ENCODE measurements around the gene SLC38A3. TPM values are rescaled to one million over a fixed set of nuclear protein-coding genes. Genes with fewer than 3 reads are reported as not detected.
"Not testable (repeated sequence)": the region's sequence is repeated elsewhere in the genome, so short reads cannot be mapped to it uniquely, and the experiment has no call there.

The SLC38A3 gene
- total and polyA plus RNA-seq, 2 experiments from 2014 or later, result 13.4 to 14.7 TPM

- TF ChIP-seq CTCF (IDR thresholded peaks at IDR 0.05; ENCODE audit: low read depth, low read length), result no peak
- Histone ChIP-seq H3K36me3 (peaks cover 23% of the 10 kb centered on the region), H3K27ac (peak overlapping the region; percentile 97), H3K27me3 (no peaks in the 10 kb centered on the region), H3K4me1 (ENCODE audit: low read depth) (peaks cover 23% of the 10 kb centered on the region), H3K4me3 (no peak overlapping the region), H3K9me3 (ENCODE audit: low read depth) (no peaks in the 10 kb centered on the region)
- DNase-seq (ENCODE audit: low read depth in 1 of 2, low spot score in 1 of 2), result no peak
Measured at GRCh38 chr3:50259432-50260026, 54.5 kb downstream of the SLC38A3 start.

DNA sequence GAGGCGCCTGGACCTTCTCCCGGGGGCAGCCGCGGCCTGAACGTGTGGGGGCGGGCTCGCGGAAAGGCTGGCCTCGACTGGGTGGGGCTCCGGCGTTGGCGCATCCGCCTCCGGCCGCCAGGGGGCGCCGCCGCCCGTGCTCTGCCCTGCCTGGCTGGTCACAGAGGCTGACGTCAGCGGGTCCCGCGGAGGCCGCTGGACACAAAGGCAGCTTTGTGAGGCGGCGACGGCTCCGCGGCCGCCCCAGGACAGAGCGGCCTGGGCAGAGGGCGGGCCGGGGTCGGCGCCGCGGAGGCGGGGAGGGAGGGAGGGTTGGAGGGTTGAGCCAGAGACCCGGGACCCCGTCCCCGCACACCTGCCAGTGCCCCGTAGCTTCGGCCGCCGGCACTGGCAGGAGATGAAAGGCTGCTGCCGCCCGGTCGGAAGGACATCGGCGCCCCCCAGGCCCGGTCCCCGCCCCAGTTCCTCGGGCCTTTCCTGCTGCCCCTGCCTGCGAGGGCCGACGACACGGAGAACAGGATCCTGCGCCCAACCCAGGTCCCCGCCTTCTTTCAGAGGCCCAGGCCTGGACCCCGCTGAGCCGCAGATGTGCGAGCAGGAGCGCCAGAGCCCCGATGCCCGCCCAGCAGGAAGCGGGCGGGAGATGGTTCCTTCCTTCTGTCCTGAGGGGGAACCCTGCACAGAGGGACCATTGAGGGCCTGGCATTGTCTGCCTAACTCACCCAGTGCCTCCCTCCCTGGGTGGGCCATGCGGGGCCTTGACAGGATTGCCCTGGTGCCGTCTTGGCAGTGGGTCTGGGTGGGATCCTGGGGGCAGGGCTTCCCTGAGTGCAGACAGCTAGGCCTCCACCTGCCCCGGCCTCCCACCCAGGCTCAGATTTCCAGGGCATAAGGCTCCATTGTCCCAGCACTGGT is 55.2 kb downstream of the SLC38A3 start:
- H3K27me3 ChIP-seq, result no peaks in the 10 kb centered on the region
- peaks cover 27% of the 10 kb centered on the region for H3K4me1 ChIP-seq (ENCODE audit: low read depth)
- peak overlapping the region; percentile 21 for H3K4me3 ChIP-seq
- peak overlapping the region; percentile 97 for H3K27ac ChIP-seq
- no peaks in the 10 kb centered on the region for H3K9me3 ChIP-seq (ENCODE audit: low read depth)
- peaks cover 23% of the 10 kb centered on the region for H3K36me3 ChIP-seq
- TF ChIP-seq CTCF (IDR thresholded peaks at IDR 0.05; ENCODE audit: low read depth, low read length), result peak; percentile 90
- peak; percentile 94 to 95 for DNase-seq (ENCODE audit: low read depth in 1 of 2, low spot score in 1 of 2)

DNA sequence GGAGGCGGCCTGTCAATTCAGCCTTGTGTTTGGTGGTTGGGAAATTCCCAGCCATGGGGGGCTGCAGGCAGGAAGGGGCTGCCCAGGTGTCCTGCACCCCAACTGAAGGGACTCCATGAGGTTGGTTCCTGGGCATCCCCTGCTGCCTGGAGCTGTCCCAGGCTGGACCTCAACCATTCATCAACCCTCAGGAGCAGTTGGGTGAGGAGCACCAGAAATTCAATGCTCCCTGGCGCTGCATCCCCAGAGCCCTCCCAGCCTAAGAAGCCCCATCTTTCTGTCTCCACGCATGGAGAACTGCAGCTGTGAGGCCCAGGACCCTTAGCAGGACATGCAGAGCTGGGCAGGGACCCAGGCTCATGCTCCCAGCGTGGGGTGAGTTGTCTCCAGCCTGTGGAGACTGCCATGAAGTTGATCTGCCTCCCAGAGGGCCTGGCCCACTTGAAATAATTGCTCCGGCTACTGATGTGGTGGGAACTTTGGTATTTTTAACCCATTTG is 55.9 kb downstream of the SLC38A3 start:
- no peak for DNase-seq (ENCODE audit: low read depth in 1 of 2, low spot score in 1 of 2)
- Histone ChIP-seq H3K27me3 (no peaks in the 10 kb centered on the region), H3K4me3 (no peak overlapping the region), H3K4me1 (ENCODE audit: low read depth) (peaks cover 34% of the 10 kb centered on the region), H3K9me3 (ENCODE audit: low read depth) (no peaks in the 10 kb centered on the region), H3K36me3 (peaks cover 23% of the 10 kb centered on the region), H3K27ac (peak overlapping the region; percentile 97)
- no peak for TF ChIP-seq CTCF (IDR thresholded peaks at IDR 0.05; ENCODE audit: low read depth, low read length)

DNA sequence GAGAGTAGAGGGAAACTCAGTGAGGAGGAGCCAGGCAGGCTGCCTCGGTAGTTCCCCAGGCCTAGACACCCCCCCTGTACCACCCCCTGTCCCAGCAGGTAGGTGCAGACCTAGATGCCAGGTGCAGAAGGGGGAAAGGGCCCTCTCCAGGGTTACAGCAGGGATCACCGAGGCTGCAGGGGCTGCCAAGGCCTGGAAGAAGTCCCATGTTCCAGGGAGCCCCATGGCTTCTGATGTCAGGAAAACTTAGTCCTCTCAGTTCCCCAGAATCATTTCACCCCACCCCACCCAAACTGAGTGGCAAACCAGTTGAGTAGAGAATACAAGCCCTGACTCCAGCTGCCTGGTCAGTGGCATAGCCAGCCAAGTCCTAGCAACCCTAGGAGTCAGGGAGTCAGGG is 56.4 kb downstream of the SLC38A3 start:
- Histone ChIP-seq H3K9me3 (ENCODE audit: low read depth) (no peaks in the 10 kb centered on the region), H3K27me3 (no peaks in the 10 kb centered on the region), H3K4me3 (no peak overlapping the region), H3K27ac (peak overlapping the region; percentile 97), H3K4me1 (ENCODE audit: low read depth) (peaks cover 38% of the 10 kb centered on the region), H3K36me3 (peaks cover 18% of the 10 kb centered on the region)
- DNase-seq (ENCODE audit: low read depth in 1 of 2, low spot score in 1 of 2), result no peak
- no peak for TF ChIP-seq CTCF (IDR thresholded peaks at IDR 0.05; ENCODE audit: low read depth, low read length)

GRCh38 chr3:50262200-50262599 is 57.1 kb downstream of the SLC38A3 start:
- Histone ChIP-seq H3K27ac (peak overlapping the region; percentile 97), H3K36me3 (peaks cover 11% of the 10 kb centered on the region), H3K4me1 (ENCODE audit: low read depth) (peaks cover 45% of the 10 kb centered on the region)
- not testable (repeated sequence) for H3K4me3 ChIP-seq; DNase-seq (ENCODE audit: low read depth in 1 of 2, low spot score in 1 of 2); H3K9me3 ChIP-seq (ENCODE audit: low read depth); H3K27me3 ChIP-seq

DNA sequence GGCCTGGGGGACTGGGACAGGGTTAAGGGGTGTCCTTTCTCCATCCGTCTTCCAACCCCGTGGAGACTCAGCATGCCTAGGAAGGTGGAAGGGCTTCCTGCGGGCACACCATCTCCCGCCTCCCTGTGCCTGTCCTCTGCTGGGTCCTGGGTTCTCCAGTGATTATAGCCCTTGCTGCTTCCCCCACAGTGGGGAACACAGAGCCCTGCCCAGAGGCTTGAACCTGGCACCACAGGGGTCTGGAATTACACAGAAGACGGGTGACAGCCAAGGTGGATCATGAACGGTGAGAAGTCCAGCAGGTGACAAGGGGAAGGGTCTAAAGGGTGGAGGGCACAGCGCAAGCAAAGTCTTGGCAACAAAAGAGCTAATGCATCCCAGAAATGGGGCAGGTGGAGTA is 57.7 kb downstream of the SLC38A3 start:
- Histone ChIP-seq H3K36me3 (peaks cover 7% of the 10 kb centered on the region), H3K4me3 (no peak overlapping the region), H3K4me1 (ENCODE audit: low read depth) (peaks cover 51% of the 10 kb centered on the region), H3K27ac (peak overlapping the region; percentile 11), H3K27me3 (no peaks in the 10 kb centered on the region), H3K9me3 (ENCODE audit: low read depth) (no peaks in the 10 kb centered on the region)
- no peak for DNase-seq (ENCODE audit: low read depth in 1 of 2, low spot score in 1 of 2)
- no peak for TF ChIP-seq CTCF (IDR thresholded peaks at IDR 0.05; ENCODE audit: low read depth, low read length)

Data from cardiac muscle cell (in vitro differentiated cells and primary cell).